ENCODE results near the gene PIK3C2B.

DNA sequence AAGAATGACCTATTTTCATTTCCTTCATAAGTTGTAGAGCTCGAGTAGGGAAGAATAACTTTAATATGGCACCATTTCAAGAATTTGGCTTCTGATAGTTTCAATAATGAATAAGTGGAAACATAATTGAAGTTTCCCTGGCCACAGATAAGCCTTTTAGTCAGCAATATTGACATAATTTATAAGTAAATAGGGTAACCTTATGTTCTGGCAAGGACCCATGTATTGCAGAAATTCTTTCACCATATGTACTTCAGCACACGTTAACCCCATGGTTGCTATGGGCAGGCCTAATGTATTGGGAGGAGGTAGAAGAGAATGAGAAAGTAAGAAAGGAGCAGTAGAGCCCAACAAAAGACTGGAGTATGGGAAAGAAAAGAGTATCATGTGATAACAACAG is 47.0 kb upstream of the PIK3C2B start:
- no peak for TF ChIP-seq CTCF (IDR thresholded peaks at IDR 0.05)
- TF ChIP-seq POLR2A (IDR thresholded peaks at IDR 0.05) = no peak
- no peak for TF ChIP-seq POLR2AphosphoS5 (IDR thresholded peaks at IDR 0.05)

Data from sigmoid colon (tissue), 4 donors.